ENCODE results near the gene IPO7.
"Not testable (repeated sequence)": the region's sequence is repeated elsewhere in the genome, so short reads cannot be mapped to it uniquely, and the experiment has no call there.

IPO7 gene

GRCh38 chr11:9448576-9449352 is 64.3 kb downstream of the IPO7 start:
- H3K27me3 ChIP-seq (ENCODE audit: low read depth), result no peaks in the 10 kb centered on the region
- DNase-seq (ENCODE audit: low spot score in 2 of 2), result no peak
- H3K9me3 ChIP-seq, result peaks cover 3% of the 10 kb centered on the region; the same call in 1 of the 2 replicates
- in situ Hi-C loops (cut with MboI; ENCODE audit: low sequenced_read_pairs), result loop anchor here (25.0 kb wide), 1 partner anchor 139 kb away; no protein-coding TSS in a partner anchor
- H3K36me3 ChIP-seq (replicated peaks), result peaks cover 18% of the 10 kb centered on the region
- no peak overlapping the region for H3K4me3 ChIP-seq
- H3K4me1 ChIP-seq, result no peaks in the 10 kb centered on the region; the same call in 1 of the 2 replicates

- DNase-seq (ENCODE audit: low spot score in 2 of 2), result peak in 1 of 2 experiments; percentile 42
- in situ Hi-C loops (cut with MboI; ENCODE audit: low sequenced_read_pairs); H3K4me1 ChIP-seq; H3K4me3 ChIP-seq; H3K27me3 ChIP-seq (ENCODE audit: low read depth); H3K36me3 ChIP-seq (replicated peaks); H3K9me3 ChIP-seq: not testable (repeated sequence)
Observed at GRCh38 chr11:9452023-9452422, 67.6 kb downstream of the IPO7 start.

GRCh38 chr11:9455722-9456121 is 71.3 kb downstream of the IPO7 start:
- in situ Hi-C loops (cut with MboI; ENCODE audit: low sequenced_read_pairs), result no loop called here
- H3K9me3 ChIP-seq, result peaks cover 3% of the 10 kb centered on the region; the same call in 1 of the 2 replicates
- peaks cover 10% of the 10 kb centered on the region; the same call in 1 of the 2 replicates for H3K4me1 ChIP-seq
- H3K27me3 ChIP-seq (ENCODE audit: low read depth), result no peaks in the 10 kb centered on the region
- peaks cover 7% of the 10 kb centered on the region; the same call in 1 of the 2 replicates for H3K36me3 ChIP-seq (replicated peaks)
- no peak overlapping the region for H3K4me3 ChIP-seq
- no peak for DNase-seq (ENCODE audit: low spot score in 2 of 2)

GRCh38 chr11:9459667-9460321 is 75.3 kb downstream of the IPO7 start:
- Histone ChIP-seq H3K9me3 (no peaks in the 10 kb centered on the region), H3K4me3 (peak overlapping the region; percentile 81), H3K4me1 (peaks cover 16% of the 10 kb centered on the region), H3K27me3 (ENCODE audit: low read depth) (no peaks in the 10 kb centered on the region), H3K36me3 (replicated peaks) (peaks cover 7% of the 10 kb centered on the region; the same call in 1 of the 2 replicates)
- peak; percentile 35 to 39 for DNase-seq (ENCODE audit: low spot score in 2 of 2)
- in situ Hi-C loops (cut with MboI; ENCODE audit: low sequenced_read_pairs), result no loop called here

GRCh38 chr11:9460322-9461062 is 76.0 kb downstream of the IPO7 start, which contains the start of gene ZNF143:
TSS of gene ZNF143 (plus strand) at chr11:9461012. CDS start at chr11:9471309, 10,297 bp downstream.
- in situ Hi-C loops (cut with MboI; ENCODE audit: low sequenced_read_pairs), result no loop called here
- Histone ChIP-seq H3K27me3 (ENCODE audit: low read depth) (no peaks in the 10 kb centered on the region), H3K4me3 (peak within 1 kb of the TSS; percentile 81), H3K9me3 (no peaks in the 10 kb centered on the region), H3K36me3 (replicated peaks) (peaks cover 7% of the 10 kb centered on the region; the same call in 1 of the 2 replicates), H3K4me1 (peaks cover 16% of the 10 kb centered on the region)
- peak; percentile 98 to 100 for DNase-seq (ENCODE audit: low spot score in 2 of 2)

GRCh38 chr11:9461063-9461759 is 76.8 kb downstream of the IPO7 start:
- no peaks in the 10 kb centered on the region for H3K27me3 ChIP-seq (ENCODE audit: low read depth)
- peaks cover 7% of the 10 kb centered on the region; the same call in 1 of the 2 replicates for H3K36me3 ChIP-seq (replicated peaks)
- peak; percentile 87 to 92 for DNase-seq (ENCODE audit: low spot score in 2 of 2)
- H3K9me3 ChIP-seq, result no peaks in the 10 kb centered on the region
- H3K4me3 ChIP-seq, result peak overlapping the region; percentile 61
- in situ Hi-C loops (cut with MboI; ENCODE audit: low sequenced_read_pairs), result no loop called here
- H3K4me1 ChIP-seq, result peaks cover 16% of the 10 kb centered on the region

- Histone ChIP-seq H3K4me3 (peak overlapping the region; percentile 61), H3K4me1 (peaks cover 16% of the 10 kb centered on the region), H3K36me3 (replicated peaks) (peaks cover 7% of the 10 kb centered on the region; the same call in 1 of the 2 replicates), H3K27me3 (ENCODE audit: low read depth) (no peaks in the 10 kb centered on the region), H3K9me3 (no peaks in the 10 kb centered on the region)
- in situ Hi-C loops (cut with MboI; ENCODE audit: low sequenced_read_pairs), result no loop called here
- no peak for DNase-seq (ENCODE audit: low spot score in 2 of 2)
Observed at GRCh38 chr11:9461760-9462134, 77.3 kb downstream of the IPO7 start.

- no peak for DNase-seq (ENCODE audit: low spot score in 2 of 2)
- Histone ChIP-seq H3K4me1 (peaks cover 16% of the 10 kb centered on the region), H3K4me3 (peak overlapping the region; percentile 61), H3K36me3 (replicated peaks) (peaks cover 7% of the 10 kb centered on the region; the same call in 1 of the 2 replicates), H3K27me3 (ENCODE audit: low read depth) (no peaks in the 10 kb centered on the region), H3K9me3 (no peaks in the 10 kb centered on the region)
- in situ Hi-C loops (cut with MboI; ENCODE audit: low sequenced_read_pairs), result no loop called here
Observed at GRCh38 chr11:9462172-9462799, 77.8 kb downstream of the IPO7 start.

GRCh38 chr11:9462806-9463537 is 78.5 kb downstream of the IPO7 start:
- peaks cover 7% of the 10 kb centered on the region; the same call in 1 of the 2 replicates for H3K36me3 ChIP-seq (replicated peaks)
- H3K4me1 ChIP-seq, result peaks cover 16% of the 10 kb centered on the region
- in situ Hi-C loops (cut with MboI; ENCODE audit: low sequenced_read_pairs), result no loop called here
- no peaks in the 10 kb centered on the region for H3K9me3 ChIP-seq
- no peaks in the 10 kb centered on the region for H3K27me3 ChIP-seq (ENCODE audit: low read depth)
- DNase-seq (ENCODE audit: low spot score in 2 of 2), result no peak
- no peak overlapping the region for H3K4me3 ChIP-seq

- Histone ChIP-seq H3K9me3 (no peaks in the 10 kb centered on the region), H3K4me1 (no peaks in the 10 kb centered on the region), H3K4me3 (no peak overlapping the region), H3K27me3 (ENCODE audit: low read depth) (no peaks in the 10 kb centered on the region), H3K36me3 (replicated peaks) (peaks cover 20% of the 10 kb centered on the region; the same call in 1 of the 2 replicates)
- DNase-seq (ENCODE audit: low spot score in 2 of 2), result no peak
- in situ Hi-C loops (cut with MboI; ENCODE audit: low sequenced_read_pairs), result no loop called here
Observed at GRCh38 chr11:9470765-9471164, 86.3 kb downstream of the IPO7 start.

- Histone ChIP-seq H3K27me3 (ENCODE audit: low read depth) (no peaks in the 10 kb centered on the region), H3K9me3 (no peaks in the 10 kb centered on the region), H3K4me3 (no peak overlapping the region), H3K36me3 (replicated peaks) (peaks cover 25% of the 10 kb centered on the region), H3K4me1 (no peaks in the 10 kb centered on the region)
- in situ Hi-C loops (cut with MboI; ENCODE audit: low sequenced_read_pairs), result no loop called here
- DNase-seq (ENCODE audit: low spot score in 2 of 2), result no peak
Observed at GRCh38 chr11:9473408-9473807, 89.0 kb downstream of the IPO7 start.

- Histone ChIP-seq H3K36me3 (replicated peaks) (peaks cover 20% of the 10 kb centered on the region), H3K4me1 (no peaks in the 10 kb centered on the region), H3K27me3 (ENCODE audit: low read depth) (no peaks in the 10 kb centered on the region), H3K9me3 (no peaks in the 10 kb centered on the region), H3K4me3 (no peak overlapping the region)
- no peak for DNase-seq (ENCODE audit: low spot score in 2 of 2)
- in situ Hi-C loops (cut with MboI; ENCODE audit: low sequenced_read_pairs), result no loop called here
Observed at GRCh38 chr11:9479899-9480298, 95.4 kb downstream of the IPO7 start.
